CD4-positive, alpha-beta memory T cell (primary cell): ENCODE measurements around the gene ACVR1B. TPM values are rescaled to one million over a fixed set of nuclear protein-coding genes. Genes with fewer than 3 reads are reported as not detected.

Source experiments
- CTCF ChIA-PET: fragments of 350-600 bp; sonication (Branson Sonifier 250); formaldehyde crosslinking; loops from one replicate; lab custom pipeline; 2021; ENCODE audit warnings: inconsistent platforms; ENCODE audit not compliant: partially characterized antibody; lab: Charles Lee
- POLR2A ChIA-PET: fragments of 350-600 bp; sonication (Branson Sonifier 250); formaldehyde crosslinking; loops from one replicate; lab custom pipeline; 2021; ENCODE audit not compliant: partially characterized antibody; lab: Charles Lee
- DNase-seq, 5 donors: peaks; one replicate each; pipeline versions ENCODE4 v3.0.0 to v3.0.0-alpha.2; 2020 to 2022; ENCODE audit warnings: mixed read lengths in 1 of 5
- H3K27ac ChIP-seq: one replicate; pipeline ENCODE4 v1.7.0; 2013; ENCODE audit warnings: low read depth, low read length
- H3K27me3 ChIP-seq: 2 replicates; pipeline ENCODE4 v1.7.0; 2013; ENCODE audit warnings: mild to moderate bottlenecking, low read length, moderate library complexity; ENCODE audit not compliant: insufficient read depth
- H3K36me3 ChIP-seq: 2 replicates; pipeline ENCODE4 v1.7.0; 2013; ENCODE audit warnings: mild to moderate bottlenecking, low read length, moderate library complexity; ENCODE audit not compliant: insufficient read depth
- H3K4me1 ChIP-seq: 2 replicates; pipeline ENCODE4 v1.7.0; 2013; ENCODE audit warnings: mild to moderate bottlenecking, low read length, moderate library complexity; ENCODE audit not compliant: insufficient read depth
- H3K4me3 ChIP-seq, 2 donors: one replicate each; pipeline ENCODE4 v1.7.0; 2013; ENCODE audit warnings: low read length in 2 of 2, mild to moderate bottlenecking in 1 of 2
- H3K9me3 ChIP-seq, 2 donors: one replicate each; pipeline ENCODE4 v1.7.0; 2013; ENCODE audit warnings: low read length in 2 of 2, control low read depth in 1 of 2; ENCODE audit not compliant: control insufficient read depth in 1 of 2
- H3K27ac Mint-ChIP-seq, 7 donors: one replicate each; pipeline ENCODE4 v1.8.0; 2020 to 2021; ENCODE audit warnings: mixed read lengths in 7 of 7, mild to moderate bottlenecking in 6 of 7, inconsistent platforms in 3 of 7, moderate library complexity in 3 of 7
- H3K27me3 Mint-ChIP-seq, 2 donors: one replicate each; pipeline ENCODE4 v1.8.0; 2020 to 2021; ENCODE audit warnings: mixed read lengths in 2 of 2
- H3K36me3 Mint-ChIP-seq, 2 donors: one replicate each; pipeline ENCODE4 v1.8.0; 2020 to 2021; ENCODE audit warnings: mixed read lengths in 2 of 2, inconsistent platforms in 1 of 2, mild to moderate bottlenecking in 1 of 2
- H3K4me1 Mint-ChIP-seq, 4 donors: one replicate each; pipeline ENCODE4 v1.8.0; 2020 to 2021; ENCODE audit warnings: mixed read lengths in 4 of 4, mild to moderate bottlenecking in 1 of 4
- H3K4me3 Mint-ChIP-seq, 8 donors: one replicate each; pipeline ENCODE4 v1.8.0; 2020 to 2021; ENCODE audit warnings: mixed read lengths in 8 of 8, mild to moderate bottlenecking in 7 of 8, moderate library complexity in 6 of 8, inconsistent platforms in 3 of 8
- H3K9me3 Mint-ChIP-seq, 8 donors: one replicate each; pipeline ENCODE4 v1.8.0; 2020 to 2021; ENCODE audit warnings: mixed read lengths in 8 of 8, mild to moderate bottlenecking in 5 of 8, inconsistent platforms in 3 of 8, moderate library complexity in 1 of 8
- intact Hi-C: fragments of 100-400 bp; cut with micrococcal nuclease; formaldehyde crosslinking; loops from one replicate; pipeline ENCODE4 v1.15.1; 2023
- polyA plus RNA-seq, 2 donors: library from polyadenylated mRNA; unstranded; fragments of 300-500 nt; fragmentation: Illumina TruSeq; gene quantifications; one replicate each; pipeline ENCODE4 v1.2.3, GENCODE V29; 2021
- total RNA-seq, 2 experiments: library from RNA; stranded (reverse); gene quantifications; one replicate each; pipeline ENCODE4 v1.2.3, GENCODE V29; 2021

The ACVR1B gene
- total and polyA plus RNA-seq, 4 experiments from 2014 or later: 0.42 to 12.6 (median 6.7) TPM

DNA sequence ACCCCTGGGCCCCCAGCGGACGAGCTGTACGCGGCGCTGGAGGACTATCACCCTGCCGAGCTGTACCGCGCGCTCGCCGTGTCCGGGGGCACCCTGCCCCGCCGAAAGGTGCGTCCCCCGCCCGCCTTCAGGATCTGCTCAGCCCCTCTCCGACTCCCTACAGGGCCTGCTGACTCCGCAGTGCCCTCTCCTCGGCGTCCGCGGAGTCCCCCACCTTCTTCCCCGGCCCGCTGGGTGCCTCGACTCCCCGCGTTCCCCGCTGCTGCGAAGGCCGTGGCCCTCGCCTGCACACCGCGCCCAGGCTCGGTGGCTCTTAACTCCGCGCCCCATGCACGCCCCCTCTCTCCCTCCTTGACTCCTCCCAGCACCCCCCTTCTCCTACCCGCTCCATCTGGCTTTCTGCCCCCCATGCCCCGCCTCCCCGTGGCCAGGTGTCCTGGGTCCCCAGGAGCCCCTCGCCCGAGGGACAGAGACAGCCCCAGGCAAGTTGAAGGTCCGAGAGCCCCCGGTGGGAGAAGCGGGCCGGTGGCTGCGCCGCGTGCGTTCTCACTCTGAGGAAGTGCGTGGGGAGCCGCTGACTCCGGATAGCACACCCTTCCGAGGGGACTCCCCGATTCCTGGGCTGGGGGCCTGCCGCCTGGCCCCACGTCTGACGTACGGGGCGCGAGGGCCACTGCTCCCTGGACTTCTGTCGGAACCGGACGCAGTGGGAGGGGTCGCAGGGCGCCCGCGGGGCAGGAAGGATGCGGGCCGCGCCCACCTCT is 55.8 kb downstream of the ACVR1B start:
- Histone ChIP-seq H3K4me3 (peak overlapping the region; percentile 29 to 83), H3K36me3 (peaks cover 14% of the 10 kb centered on the region), H3K27me3 (no peaks in the 10 kb centered on the region), H3K4me1 (peaks cover 28% of the 10 kb centered on the region), H3K9me3 (no peaks in the 10 kb centered on the region), H3K27ac (peak overlapping the region; percentile 91)
- H3K27me3 Mint-ChIP-seq: peaks cover 0 to 2% of the 10 kb centered on the region in 2 donors
- H3K9me3 Mint-ChIP-seq: peaks cover 0 to 3% (median 0%) of the 10 kb centered on the region in 8 donors
- ChIA-PET POLR2A (interaction anchor here (1.3 to 8.8 kb wide), 6 partner anchors 14 to 999 kb away, joined by 3 to 187 read pairs (median 16); partner anchors contain the start of genes ATG101, EIF4B and NR4A1), CTCF (interaction anchor here (1.1 to 34.6 kb wide), 3 partner anchors 13 to 74 kb away, joined by 3 to 1048 read pairs (median 50); no protein-coding TSS in a partner anchor)
- peak overlapping the region; percentile 89 to 98 (median 97) for H3K27ac Mint-ChIP-seq
- H3K36me3 Mint-ChIP-seq: peaks cover 16 to 39% of the 10 kb centered on the region in 2 donors
- peak; percentile 74 to 81 (median 79) for DNase-seq
- H3K4me1 Mint-ChIP-seq: peaks cover 12 to 44% (median 24%) of the 10 kb centered on the region in 4 donors
- intact Hi-C loops: no loop called here
- peak overlapping the region; percentile 83 to 95 (median 94) for H3K4me3 Mint-ChIP-seq

DNA sequence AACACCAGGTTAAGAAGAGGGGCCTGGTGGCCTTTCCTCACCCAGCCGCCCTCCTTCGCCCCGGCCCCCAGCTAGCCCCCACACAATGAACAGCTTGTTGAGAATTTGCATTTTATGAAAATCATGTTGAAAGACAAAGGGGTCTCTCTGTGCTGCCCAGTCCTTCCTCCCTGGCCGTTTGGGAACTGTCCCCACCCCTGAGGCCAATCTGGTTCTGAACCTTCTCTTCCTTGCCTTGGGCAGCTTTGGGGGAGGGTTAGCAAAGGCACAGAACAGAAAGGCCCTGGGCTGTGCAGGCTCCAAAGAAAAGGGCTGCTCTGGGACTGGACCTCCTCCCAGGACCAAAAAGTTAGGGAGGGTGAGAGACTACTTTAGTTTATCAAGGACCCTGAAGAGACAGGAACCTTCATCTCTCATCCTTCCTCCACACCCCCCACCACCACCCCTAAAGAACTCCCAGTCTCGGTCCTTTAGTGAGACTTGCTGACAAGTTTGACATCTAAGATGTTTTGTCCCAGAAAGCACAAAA is 56.5 kb downstream of the ACVR1B start:
- Mint-ChIP-seq H3K4me1 (peaks cover 12 to 44% (median 24%) of the 10 kb centered on the region in 4 donors), H3K36me3 (peaks cover 19 to 44% of the 10 kb centered on the region in 2 donors), H3K27me3 (peaks cover 0 to 2% of the 10 kb centered on the region in 2 donors), H3K27ac (peak overlapping the region; percentile 89 to 98 (median 97)), H3K4me3 (peak overlapping the region; percentile 83 to 95 (median 94)), H3K9me3 (peaks cover 0 to 3% (median 0%) of the 10 kb centered on the region in 8 donors)
- DNase-seq: no peak
- POLR2A ChIA-PET: interaction anchor here (1.3 to 8.8 kb wide), 4 partner anchors 14 to 998 kb away, joined by 3 to 187 read pairs (median 12); partner anchors contain the start of genes ATG101 and EIF4B
- intact Hi-C loops: no loop called here
- Histone ChIP-seq H3K4me1 (peaks cover 28% of the 10 kb centered on the region), H3K9me3 (no peaks in the 10 kb centered on the region), H3K36me3 (peaks cover 14% of the 10 kb centered on the region), H3K27ac (peak overlapping the region; percentile 91), H3K4me3 (peak overlapping the region; percentile 29 to 83), H3K27me3 (no peaks in the 10 kb centered on the region)
- CTCF ChIA-PET: interaction anchor here (34.6 kb wide), 1 partner anchor 15 kb away, joined by 1048 read pairs; no protein-coding TSS in a partner anchor

DNA sequence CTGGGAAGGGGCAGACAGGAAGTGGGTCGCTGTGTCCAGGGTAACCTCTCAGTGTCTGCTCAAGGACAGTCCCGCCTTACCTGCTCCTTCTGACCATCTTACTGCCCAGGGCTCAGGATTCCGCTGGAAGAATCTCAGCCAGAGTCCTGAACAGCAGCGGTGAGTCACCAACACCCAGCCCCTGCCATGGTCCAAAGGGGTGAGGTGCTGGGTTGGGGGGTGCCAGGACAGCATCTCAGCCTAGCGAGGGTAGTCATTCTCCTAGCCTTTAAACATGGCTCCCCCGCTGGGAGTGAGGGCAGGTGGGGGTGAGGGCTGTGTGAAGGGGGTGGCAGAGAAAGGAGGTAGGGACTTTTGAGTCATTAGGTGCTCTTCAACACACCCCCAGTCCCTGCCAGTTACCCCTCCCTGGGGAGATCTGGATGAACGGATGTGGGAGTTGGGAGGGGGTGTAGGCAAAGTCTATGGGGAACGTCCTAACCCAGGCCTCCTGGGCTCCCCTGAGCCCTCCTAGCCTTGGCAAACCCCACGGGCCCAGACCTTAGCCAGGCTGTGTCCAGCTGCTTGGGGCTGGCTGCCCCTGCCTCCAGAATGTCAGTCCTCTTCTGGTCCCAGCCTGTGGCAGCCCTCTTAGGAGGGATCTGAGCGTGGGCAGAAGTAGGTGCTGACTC is 57.7 kb downstream of the ACVR1B start:
- peaks cover 12 to 48% (median 24%) of the 10 kb centered on the region in 4 donors for H3K4me1 Mint-ChIP-seq
- Histone ChIP-seq H3K9me3 (no peaks in the 10 kb centered on the region), H3K27me3 (no peaks in the 10 kb centered on the region), H3K27ac (peak overlapping the region; percentile 91), H3K36me3 (peaks cover 19% of the 10 kb centered on the region), H3K4me3 (no peak overlapping the region), H3K4me1 (peaks cover 28% of the 10 kb centered on the region)
- peaks cover 30 to 55% of the 10 kb centered on the region in 2 donors for H3K36me3 Mint-ChIP-seq
- peak overlapping the region in 7 of 8 donors; percentile 25 to 95 (median 38) for H3K4me3 Mint-ChIP-seq
- DNase-seq: peak in 2 of 5 donors; percentile 13 to 53
- ChIA-PET POLR2A (interaction anchor here (2.2 to 8.8 kb wide), 3 partner anchors 13 to 61 kb away, joined by 7 to 187 read pairs (median 18); partner anchors contain the start of gene ATG101), CTCF (interaction anchor here (2.1 to 34.6 kb wide), 2 partner anchors 14 to 16 kb away, joined by 11 to 1048 read pairs; no protein-coding TSS in a partner anchor)
- peaks cover 0 to 2% of the 10 kb centered on the region in 2 donors for H3K27me3 Mint-ChIP-seq
- intact Hi-C loops: no loop called here
- H3K27ac Mint-ChIP-seq: peak overlapping the region; percentile 81 to 98 (median 95)
- H3K9me3 Mint-ChIP-seq: peaks cover 0 to 3% (median 0%) of the 10 kb centered on the region in 8 donors

DNA sequence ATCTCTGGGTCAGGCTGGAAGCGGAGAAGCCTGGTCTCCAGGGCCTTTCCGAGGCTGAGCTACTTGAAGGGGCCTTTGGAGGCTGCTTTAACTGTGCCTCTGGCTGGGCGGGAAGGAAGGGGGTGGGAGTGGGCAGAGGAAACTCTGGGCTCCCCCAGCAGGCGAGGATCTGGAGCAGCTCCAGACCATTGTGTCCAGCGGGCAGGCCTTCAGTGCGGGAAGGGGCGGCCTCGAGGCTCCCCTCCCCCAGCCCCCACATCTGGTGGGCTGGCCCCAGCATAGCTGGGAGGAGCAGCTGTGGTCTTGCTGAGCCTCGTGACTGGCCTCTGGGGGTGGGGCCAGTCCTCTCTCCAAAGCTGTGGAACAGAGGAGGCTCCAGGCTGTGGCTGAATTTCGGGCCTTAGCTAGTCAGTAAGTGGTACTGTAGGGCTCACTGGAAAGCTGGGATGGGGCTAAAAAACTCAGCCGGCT is 58.7 kb downstream of the ACVR1B start:
- DNase-seq: no peak
- H3K27ac Mint-ChIP-seq: peak overlapping the region in 4 of 7 donors; percentile 66 to 89 (median 76)
- peaks cover 21% of the 10 kb centered on the region for H3K36me3 ChIP-seq
- ChIA-PET CTCF (interaction anchor here (2.1 to 34.6 kb wide), 2 partner anchors 13 to 17 kb away, joined by 11 to 1048 read pairs; no protein-coding TSS in a partner anchor), POLR2A (interaction anchor here (8.8 kb wide), 1 partner anchor 12 kb away, joined by 187 read pairs; no protein-coding TSS in a partner anchor)
- H3K4me1 ChIP-seq: peaks cover 28% of the 10 kb centered on the region
- no peaks in the 10 kb centered on the region for H3K9me3 ChIP-seq
- peaks cover 0 to 3% (median 0%) of the 10 kb centered on the region in 8 donors for H3K9me3 Mint-ChIP-seq
- H3K4me3 Mint-ChIP-seq: no peak overlapping the region
- H3K27ac ChIP-seq: no peak overlapping the region
- intact Hi-C loops: no loop called here
- H3K4me3 ChIP-seq: no peak overlapping the region
- peaks cover 0 to 2% of the 10 kb centered on the region in 2 donors for H3K27me3 Mint-ChIP-seq
- H3K36me3 Mint-ChIP-seq: peaks cover 31 to 57% of the 10 kb centered on the region in 2 donors
- no peaks in the 10 kb centered on the region for H3K27me3 ChIP-seq
- peaks cover 12 to 48% (median 24%) of the 10 kb centered on the region in 4 donors for H3K4me1 Mint-ChIP-seq

DNA sequence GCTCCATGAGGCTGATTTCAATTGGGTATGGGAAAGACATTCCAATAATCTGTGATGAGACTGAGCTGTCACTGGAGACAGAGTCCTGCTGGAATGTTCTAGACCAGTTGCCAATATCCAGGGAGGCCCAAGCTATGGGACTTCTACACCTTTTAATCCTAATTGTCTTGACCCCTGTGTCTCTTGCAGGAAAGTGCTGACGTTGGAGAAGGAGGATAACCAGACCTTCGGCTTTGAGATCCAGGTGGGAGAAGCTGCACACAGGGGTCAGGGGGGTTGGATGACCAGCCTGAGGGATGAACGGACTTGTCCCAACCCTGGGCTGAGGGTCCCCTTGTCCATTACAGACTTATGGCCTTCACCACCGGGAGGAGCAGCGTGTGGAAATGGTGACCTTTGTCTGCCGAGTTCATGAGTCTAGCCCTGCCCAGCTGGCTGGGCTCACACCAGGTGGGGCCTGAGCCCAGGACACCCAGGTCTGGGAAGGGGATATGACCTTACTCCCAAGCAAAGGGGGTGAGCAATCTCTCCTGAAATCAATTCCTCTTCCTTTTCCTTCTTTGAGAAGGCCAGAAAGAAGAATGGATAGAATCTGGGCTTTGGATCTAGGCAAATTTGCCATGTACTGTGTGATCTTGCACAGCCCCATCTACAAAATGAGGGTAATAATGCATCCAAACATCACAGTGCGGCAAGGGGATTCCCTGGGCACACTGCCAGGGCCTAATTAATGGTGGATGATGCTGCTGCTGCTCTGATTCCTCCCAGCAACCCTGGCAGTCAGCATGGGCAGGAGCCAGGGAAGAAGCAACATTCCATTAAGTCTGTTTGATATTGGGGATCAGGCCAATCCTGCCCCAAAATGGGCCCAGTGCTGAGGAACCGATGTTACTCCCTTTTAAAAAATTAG is 59.4 kb downstream of the ACVR1B start:
- ChIA-PET POLR2A (interaction anchor here (8.8 kb wide), 1 partner anchor 11 kb away, joined by 187 read pairs; no protein-coding TSS in a partner anchor), CTCF (interaction anchor here (1.0 to 34.6 kb wide), 3 partner anchors 7 to 18 kb away, joined by 3 to 1048 read pairs (median 11); no protein-coding TSS in a partner anchor)
- H3K27me3 Mint-ChIP-seq: peaks cover 0 to 2% of the 10 kb centered on the region in 2 donors
- H3K4me1 Mint-ChIP-seq: peaks cover 8 to 41% (median 17%) of the 10 kb centered on the region in 4 donors
- peak overlapping the region in 5 of 7 donors; percentile 1 to 89 (median 36) for H3K27ac Mint-ChIP-seq
- peaks cover 31 to 59% of the 10 kb centered on the region in 2 donors for H3K36me3 Mint-ChIP-seq
- peaks cover 0 to 3% (median 0%) of the 10 kb centered on the region in 8 donors for H3K9me3 Mint-ChIP-seq
- no peaks in the 10 kb centered on the region for H3K27me3 ChIP-seq
- H3K4me3 ChIP-seq: no peak overlapping the region
- H3K27ac ChIP-seq: no peak overlapping the region
- no peaks in the 10 kb centered on the region for H3K9me3 ChIP-seq
- H3K4me3 Mint-ChIP-seq: peak overlapping the region in 1 of 8 donors; percentile 49
- intact Hi-C loops: no loop called here
- DNase-seq: no peak
- H3K36me3 ChIP-seq: peaks cover 21% of the 10 kb centered on the region
- peaks cover 25% of the 10 kb centered on the region for H3K4me1 ChIP-seq
